Measurements from ENCODE around the gene ACTL7B.

DNA sequence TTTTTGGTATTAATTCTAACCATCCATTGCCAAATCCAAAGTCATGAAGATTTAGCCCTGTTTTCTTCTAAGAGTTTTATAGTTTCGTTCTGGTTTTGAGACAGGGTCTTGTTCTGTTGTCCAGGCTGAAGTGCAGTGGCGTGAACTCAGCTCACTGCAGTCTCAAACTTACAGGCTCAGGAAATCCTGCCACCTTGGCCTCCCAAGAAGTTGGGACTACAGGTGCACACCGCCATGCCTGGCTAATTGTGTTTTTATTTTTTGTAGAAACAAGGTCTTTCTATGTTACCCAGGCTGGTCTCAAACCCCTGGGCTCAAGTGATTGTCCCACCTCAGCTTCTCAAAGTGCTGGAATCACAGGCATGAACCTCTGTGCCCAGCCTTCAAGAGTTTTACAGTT lies 27.3 kb upstream of the ACTL7B start:
- TF ChIP-seq CTCF (IDR thresholded peaks at IDR 0.05) (no peak), POLR2AphosphoS5 (IDR thresholded peaks at IDR 0.05) (no peak), POLR2A (IDR thresholded peaks at IDR 0.05; ENCODE audit: low read depth) (no peak)
